ENCODE measurements around the gene PAOX. TPM values are rescaled to one million over a fixed set of nuclear protein-coding genes. Genes with fewer than 3 reads are reported as not detected.

The PAOX gene
- total RNA-seq, 1 experiment from 2014 or later: 1.2 TPM

DNA sequence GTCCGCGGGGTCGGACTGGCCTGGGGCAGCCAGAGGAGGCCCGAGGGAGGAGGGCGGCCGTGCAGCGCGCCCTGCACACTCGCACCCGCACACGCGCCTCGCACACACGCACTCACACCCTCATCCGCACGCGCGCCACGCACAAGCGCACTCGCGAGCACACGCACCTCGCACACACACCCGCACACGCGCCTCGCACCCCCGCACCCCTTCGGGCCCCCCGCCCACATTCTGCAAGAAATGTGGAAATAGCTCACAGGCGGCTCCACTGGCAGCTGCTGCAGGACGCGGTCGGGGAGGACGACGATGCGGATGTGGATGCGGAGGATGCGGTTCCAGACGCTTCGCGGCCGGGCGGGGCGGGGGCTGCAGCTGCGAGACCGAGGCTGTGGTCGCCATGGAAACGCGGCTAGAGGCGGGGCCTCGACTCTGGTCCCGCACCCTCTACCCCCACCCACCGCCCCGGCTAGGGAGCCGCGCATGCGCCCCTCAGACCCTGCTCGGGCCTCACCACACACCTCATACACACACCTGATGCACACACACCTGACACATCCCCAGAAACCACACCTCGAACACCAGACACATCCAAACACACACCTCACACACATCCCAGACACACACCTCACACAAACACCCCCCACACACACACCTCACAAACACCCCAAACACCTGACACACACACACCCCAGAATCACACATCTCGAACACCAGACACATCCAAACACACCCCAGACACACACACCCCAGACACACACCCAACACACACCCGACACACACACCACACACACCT, 42.3 kb upstream of the PAOX start, which contains the start of gene CALY:
TSS of gene CALY (minus strand) at position 320 of the 793 bp plus-strand sequence. CDS start 7,907 bp downstream, outside the sequence.
- TF ChIP-seq, protein P1, sequence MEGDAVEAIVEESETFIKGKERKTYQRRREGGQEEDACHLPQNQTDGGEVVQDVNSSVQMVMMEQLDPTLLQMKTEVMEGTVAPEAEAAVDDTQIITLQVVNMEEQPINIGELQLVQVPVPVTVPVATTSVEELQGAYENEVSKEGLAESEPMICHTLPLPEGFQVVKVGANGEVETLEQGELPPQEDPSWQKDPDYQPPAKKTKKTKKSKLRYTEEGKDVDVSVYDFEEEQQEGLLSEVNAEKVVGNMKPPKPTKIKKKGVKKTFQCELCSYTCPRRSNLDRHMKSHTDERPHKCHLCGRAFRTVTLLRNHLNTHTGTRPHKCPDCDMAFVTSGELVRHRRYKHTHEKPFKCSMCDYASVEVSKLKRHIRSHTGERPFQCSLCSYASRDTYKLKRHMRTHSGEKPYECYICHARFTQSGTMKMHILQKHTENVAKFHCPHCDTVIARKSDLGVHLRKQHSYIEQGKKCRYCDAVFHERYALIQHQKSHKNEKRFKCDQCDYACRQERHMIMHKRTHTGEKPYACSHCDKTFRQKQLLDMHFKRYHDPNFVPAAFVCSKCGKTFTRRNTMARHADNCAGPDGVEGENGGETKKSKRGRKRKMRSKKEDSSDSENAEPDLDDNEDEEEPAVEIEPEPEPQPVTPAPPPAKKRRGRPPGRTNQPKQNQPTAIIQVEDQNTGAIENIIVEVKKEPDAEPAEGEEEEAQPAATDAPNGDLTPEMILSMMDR (IDR thresholded peaks at IDR 0.05; ENCODE audit: unreplicated experiment): no peak
- POLR2A ChIA-PET: no interaction called here
- Mint-ChIP-seq H3K27ac (ENCODE audit: low read depth, unreplicated experiment) (no peak within 1 kb of the TSS), H3K9me3 (ENCODE audit: unreplicated experiment) (no peaks in the 10 kb centered on the region), H3K36me3 (ENCODE audit: insufficient read depth, unreplicated experiment) (no peaks in the 10 kb centered on the region), H3K4me3 (ENCODE audit: unreplicated experiment) (no peak within 1 kb of the TSS), H3K27me3 (ENCODE audit: insufficient read depth, unreplicated experiment) (peaks cover 37% of the 10 kb centered on the region), H3K4me1 (ENCODE audit: insufficient read depth, unreplicated experiment) (no peaks in the 10 kb centered on the region)
- no peak for DNase-seq (ENCODE audit: unreplicated experiment)
- CTCF ChIA-PET: no interaction called here
- intact Hi-C loops (cut with micrococcal nuclease): no loop called here
- no TSS peak for BruUV-seq (replicated peaks)

DNA sequence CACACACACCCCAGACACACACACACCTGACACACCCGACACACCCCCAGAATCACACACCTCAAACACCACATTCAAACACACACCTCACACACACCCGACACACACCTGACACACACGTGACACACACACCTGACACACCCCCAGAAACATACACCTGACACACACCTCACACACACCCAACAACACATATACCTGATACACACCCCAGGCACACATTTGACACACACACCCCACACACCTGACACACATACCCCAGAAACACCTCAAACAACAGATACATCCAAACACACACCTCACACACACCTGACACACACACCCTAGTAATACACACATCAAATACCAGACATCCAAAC, 41.7 kb upstream of the PAOX start:
- no TSS peak for BruUV-seq (replicated peaks)
- Mint-ChIP-seq H3K27me3 (ENCODE audit: insufficient read depth, unreplicated experiment) (peaks cover 31% of the 10 kb centered on the region), H3K36me3 (ENCODE audit: insufficient read depth, unreplicated experiment) (no peaks in the 10 kb centered on the region), H3K27ac (ENCODE audit: low read depth, unreplicated experiment) (no peak overlapping the region), H3K9me3 (ENCODE audit: unreplicated experiment) (no peaks in the 10 kb centered on the region), H3K4me3 (ENCODE audit: unreplicated experiment) (no peak overlapping the region), H3K4me1 (ENCODE audit: insufficient read depth, unreplicated experiment) (no peaks in the 10 kb centered on the region)
- DNase-seq (ENCODE audit: unreplicated experiment): no peak
- CTCF ChIA-PET: no interaction called here
- intact Hi-C loops (cut with micrococcal nuclease): no loop called here
- TF ChIP-seq, protein P1 (IDR thresholded peaks at IDR 0.05; ENCODE audit: unreplicated experiment): no peak
- POLR2A ChIA-PET: no interaction called here

DNA sequence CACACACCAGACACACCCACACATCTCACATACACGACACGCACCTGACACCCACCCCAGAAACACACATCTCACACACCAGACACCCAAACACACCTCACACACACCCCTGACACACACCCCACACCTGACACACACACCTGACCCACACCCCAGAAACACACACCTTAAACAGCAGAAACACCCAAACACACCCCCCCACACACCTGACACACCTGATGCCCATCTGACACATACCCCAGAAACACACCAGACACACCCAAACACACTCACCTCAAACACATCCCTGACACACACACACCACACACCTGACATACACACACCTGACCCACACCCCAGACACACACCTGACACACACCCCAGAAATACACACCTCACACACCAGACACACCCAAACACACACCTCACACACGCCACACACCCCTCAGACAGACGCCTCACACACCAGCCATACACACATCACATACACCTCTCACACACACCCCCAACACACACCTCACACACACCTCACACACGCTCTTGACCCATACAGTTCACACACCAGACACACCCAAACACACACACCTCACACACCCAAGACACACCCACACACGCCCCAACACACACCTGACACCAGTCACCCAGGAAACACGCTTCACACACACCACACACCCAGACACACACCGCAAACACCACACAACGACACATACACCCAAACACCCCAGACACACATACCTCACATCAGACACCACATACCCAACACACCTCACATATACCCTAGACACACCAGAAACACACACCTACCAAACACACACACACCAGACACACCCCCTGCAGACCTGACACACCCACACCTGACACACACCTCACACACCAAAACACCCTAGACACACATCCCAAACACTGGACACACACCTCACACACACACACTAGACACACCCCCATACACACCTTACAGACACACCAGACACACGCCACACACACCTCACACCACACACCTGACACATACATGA, 40.7 kb upstream of the PAOX start:
- intact Hi-C loops (cut with micrococcal nuclease): no loop called here
- ChIA-PET POLR2A (no interaction called here), CTCF (no interaction called here)
- no peak overlapping the region for H3K4me3 Mint-ChIP-seq (ENCODE audit: unreplicated experiment)
- peaks cover 21% of the 10 kb centered on the region for H3K27me3 Mint-ChIP-seq (ENCODE audit: insufficient read depth, unreplicated experiment)
- no TSS peak for BruUV-seq (replicated peaks)
- H3K27ac Mint-ChIP-seq (ENCODE audit: low read depth, unreplicated experiment): no peak overlapping the region
- no peaks in the 10 kb centered on the region for H3K9me3 Mint-ChIP-seq (ENCODE audit: unreplicated experiment)
- TF ChIP-seq, protein P1 (IDR thresholded peaks at IDR 0.05; ENCODE audit: unreplicated experiment): no peak
- no peaks in the 10 kb centered on the region for H3K4me1 Mint-ChIP-seq (ENCODE audit: insufficient read depth, unreplicated experiment)
- H3K36me3 Mint-ChIP-seq (ENCODE audit: insufficient read depth, unreplicated experiment): no peaks in the 10 kb centered on the region
- no peak for DNase-seq (ENCODE audit: unreplicated experiment)

DNA sequence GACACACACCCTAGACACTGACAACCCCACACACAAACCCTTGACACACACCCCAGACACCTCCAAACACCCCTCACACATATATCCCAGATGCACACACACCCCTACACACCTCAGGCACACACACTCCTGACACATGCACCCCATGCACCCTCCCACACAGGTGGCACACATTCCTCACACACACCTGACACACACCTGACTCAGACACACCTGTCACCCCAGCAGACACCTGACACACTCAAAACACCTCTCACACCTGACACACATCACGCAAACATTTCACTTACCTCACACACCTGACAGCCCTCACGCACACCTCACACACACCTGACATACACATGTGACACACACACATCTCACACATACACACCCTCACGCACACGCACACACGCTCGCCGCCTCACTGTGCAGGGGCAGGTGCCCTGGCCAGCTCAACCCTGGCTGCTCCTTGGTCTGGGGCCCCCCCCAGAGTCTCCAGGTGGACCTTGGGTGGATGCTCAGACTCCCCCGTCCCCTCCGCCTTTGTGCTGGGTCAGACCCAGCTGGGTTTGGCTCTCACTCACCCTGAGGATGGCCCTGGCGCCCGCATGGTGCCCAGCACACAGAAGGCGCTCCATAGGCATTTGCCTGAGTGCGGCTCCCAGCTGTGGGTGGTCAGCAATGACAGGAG, 39.2 kb upstream of the PAOX start:
- Mint-ChIP-seq H3K4me1 (ENCODE audit: insufficient read depth, unreplicated experiment) (no peaks in the 10 kb centered on the region), H3K27ac (ENCODE audit: low read depth, unreplicated experiment) (no peak overlapping the region), H3K4me3 (ENCODE audit: unreplicated experiment) (no peak overlapping the region), H3K9me3 (ENCODE audit: unreplicated experiment) (no peaks in the 10 kb centered on the region), H3K36me3 (ENCODE audit: insufficient read depth, unreplicated experiment) (no peaks in the 10 kb centered on the region), H3K27me3 (ENCODE audit: insufficient read depth, unreplicated experiment) (peaks cover 6% of the 10 kb centered on the region)
- ChIA-PET POLR2A (no interaction called here), CTCF (interaction anchor here (2.1 kb wide), 1 partner anchor 10 kb away, joined by 9 read pairs; no protein-coding TSS in a partner anchor)
- no TSS peak for BruUV-seq (replicated peaks)
- TF ChIP-seq, protein P1 (IDR thresholded peaks at IDR 0.05; ENCODE audit: unreplicated experiment): no peak
- DNase-seq (ENCODE audit: unreplicated experiment): no peak
- intact Hi-C loops (cut with micrococcal nuclease): no loop called here

All from MCF 10A (cell line).